ENCODE data around the gene EIF3J. TPM values are rescaled to one million over a fixed set of nuclear protein-coding genes. Genes with fewer than 3 reads are reported as not detected.

EIF3J gene
- total and polyA plus RNA-seq, 2 of the 4 experiments (the other 2 are of a cell fraction) = 51.6 to 59.9 TPM

DNA sequence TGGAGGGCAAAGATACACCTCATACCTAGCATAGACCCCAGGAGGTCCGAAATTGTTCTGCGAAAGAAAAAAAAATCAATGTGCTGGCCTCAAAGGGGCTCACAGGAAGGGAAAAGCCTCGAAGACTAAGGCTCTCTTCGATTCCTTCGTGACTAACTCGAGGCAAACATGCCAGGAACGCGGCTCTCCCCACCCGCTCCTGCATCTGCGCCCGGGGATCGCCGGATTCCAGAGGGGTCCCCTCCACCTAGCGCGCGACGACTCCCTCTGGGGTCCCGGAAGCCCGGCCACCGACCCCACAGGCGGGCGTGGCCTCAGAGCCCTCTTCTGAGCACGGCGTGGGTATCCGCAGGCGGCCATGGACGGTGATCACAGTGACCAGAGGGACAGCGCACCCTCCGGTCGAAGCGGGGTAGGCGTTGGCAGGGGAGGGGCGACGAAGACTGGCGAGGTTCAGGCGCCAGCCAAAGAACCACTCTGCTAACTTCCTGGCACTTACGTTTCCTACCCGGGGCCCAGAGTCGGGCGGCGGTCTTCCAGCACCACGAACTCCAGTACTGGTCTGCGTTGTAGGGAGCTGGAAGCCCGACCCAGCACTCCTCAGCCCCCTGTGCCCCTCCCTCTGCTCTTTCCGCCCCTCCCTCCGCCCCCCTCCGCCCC, 515 bp upstream of the EIF3J start:
- peaks cover 17% of the 10 kb centered on the region for H4K20me1 ChIP-seq (ENCODE audit: insufficient read depth, low read length)
- ChIA-PET CTCF (interaction anchor here (0.6 kb wide), 1 partner anchor 989 kb away, joined by 3 read pairs; no protein-coding TSS in a partner anchor), POLR2A (ENCODE audit: unreplicated experiment) (interaction anchor here (0.5 to 0.6 kb wide), 2 partner anchors 208 to 214 kb away, joined by 3 read pairs; no protein-coding TSS in a partner anchor)
- H3K27me3 ChIP-seq (ENCODE audit: control insufficient read depth, insufficient read depth, low read length) = no peaks in the 10 kb centered on the region
- peak overlapping the region; percentile 86; the same call in 2 of the 3 replicates for H2BK15ac ChIP-seq (ENCODE audit: low read depth, low read length)
- H3K4me3 ChIP-seq (ENCODE audit: insufficient read depth, low read depth, low read length) = peak overlapping the region; percentile 70
- peak overlapping the region; percentile 92 for H3K56ac ChIP-seq (ENCODE audit: extremely low read depth, insufficient read depth, low read length)
- H3K4ac ChIP-seq (ENCODE audit: low read depth, low read length) = peak overlapping the region; percentile 89
- peak overlapping the region; percentile 78 for H3K18ac ChIP-seq (ENCODE audit: low read depth, low read length)
- peak overlapping the region; percentile 97 for H2AFZ ChIP-seq (replicated peaks; ENCODE audit: low read length, poor library complexity)
- peak overlapping the region; percentile 60; the same call in 1 of the 2 replicates for H2BK20ac ChIP-seq (ENCODE audit: low read depth, low read length)
- intact Hi-C loops (cut with micrococcal nuclease) (loop anchor here (5.0 to 10.0 kb wide), 2 partner anchors 109 to 662 kb away; partner anchors contain the start of gene CTDSPL2), in situ Hi-C loops (cut with MboI; ENCODE audit: low sequenced_read_pairs) (no loop called here), dilution Hi-C loops (cut with HindIII; ENCODE audit: low sequenced_read_pairs, unreplicated experiment) (no loop called here)
- H3K4me2 ChIP-seq (ENCODE audit: low read depth, low read length) = peak overlapping the region; percentile 90
- H4K5ac ChIP-seq (ENCODE audit: low read depth, low read length) = peak overlapping the region; percentile 31
- H3K9ac ChIP-seq (ENCODE audit: low read depth, low read length) = peak overlapping the region; percentile 82
- H2AK9ac ChIP-seq (replicated peaks; ENCODE audit: low read depth, low read length, poor library complexity) = peak overlapping the region; percentile 95
- peak; percentile 16; the same call in 1 of the 2 replicates for TF ChIP-seq MXI1 (IDR thresholded peaks at IDR 0.05; ENCODE audit: borderline replicate concordance, low read depth, low read length)
- TF ChIP-seq RCOR1 (IDR thresholded peaks at IDR 0.05; ENCODE audit: insufficient replicate concordance, low read length) = no peak
- TF ChIP-seq, protein P1, sequence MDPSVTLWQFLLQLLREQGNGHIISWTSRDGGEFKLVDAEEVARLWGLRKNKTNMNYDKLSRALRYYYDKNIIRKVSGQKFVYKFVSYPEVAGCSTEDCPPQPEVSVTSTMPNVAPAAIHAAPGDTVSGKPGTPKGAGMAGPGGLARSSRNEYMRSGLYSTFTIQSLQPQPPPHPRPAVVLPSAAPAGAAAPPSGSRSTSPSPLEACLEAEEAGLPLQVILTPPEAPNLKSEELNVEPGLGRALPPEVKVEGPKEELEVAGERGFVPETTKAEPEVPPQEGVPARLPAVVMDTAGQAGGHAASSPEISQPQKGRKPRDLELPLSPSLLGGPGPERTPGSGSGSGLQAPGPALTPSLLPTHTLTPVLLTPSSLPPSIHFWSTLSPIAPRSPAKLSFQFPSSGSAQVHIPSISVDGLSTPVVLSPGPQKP (IDR thresholded peaks at IDR 0.05; ENCODE audit: borderline replicate concordance, low read depth, low read length) = no peak
- peak; percentile 86; the same call in 1 of the 2 replicates for TF ChIP-seq MAZ (IDR thresholded peaks at IDR 0.05; ENCODE audit: borderline replicate concordance, low read depth, low read length)
- TF ChIP-seq POLR2A (IDR thresholded peaks at IDR 0.05; ENCODE audit: low read depth, low read length) = peak; percentile 88
- no peak for TF ChIP-seq NFE2L2 (IDR thresholded peaks at IDR 0.05; ENCODE audit: low read depth, low read length)
- TF ChIP-seq, protein P2, sequence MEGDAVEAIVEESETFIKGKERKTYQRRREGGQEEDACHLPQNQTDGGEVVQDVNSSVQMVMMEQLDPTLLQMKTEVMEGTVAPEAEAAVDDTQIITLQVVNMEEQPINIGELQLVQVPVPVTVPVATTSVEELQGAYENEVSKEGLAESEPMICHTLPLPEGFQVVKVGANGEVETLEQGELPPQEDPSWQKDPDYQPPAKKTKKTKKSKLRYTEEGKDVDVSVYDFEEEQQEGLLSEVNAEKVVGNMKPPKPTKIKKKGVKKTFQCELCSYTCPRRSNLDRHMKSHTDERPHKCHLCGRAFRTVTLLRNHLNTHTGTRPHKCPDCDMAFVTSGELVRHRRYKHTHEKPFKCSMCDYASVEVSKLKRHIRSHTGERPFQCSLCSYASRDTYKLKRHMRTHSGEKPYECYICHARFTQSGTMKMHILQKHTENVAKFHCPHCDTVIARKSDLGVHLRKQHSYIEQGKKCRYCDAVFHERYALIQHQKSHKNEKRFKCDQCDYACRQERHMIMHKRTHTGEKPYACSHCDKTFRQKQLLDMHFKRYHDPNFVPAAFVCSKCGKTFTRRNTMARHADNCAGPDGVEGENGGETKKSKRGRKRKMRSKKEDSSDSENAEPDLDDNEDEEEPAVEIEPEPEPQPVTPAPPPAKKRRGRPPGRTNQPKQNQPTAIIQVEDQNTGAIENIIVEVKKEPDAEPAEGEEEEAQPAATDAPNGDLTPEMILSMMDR (conservative IDR thresholded peaks at IDR 0.05; ENCODE audit: low read depth, low read length) = peak; percentile 44
- H2BK5ac ChIP-seq (ENCODE audit: low read depth, low read length, poor library complexity, severe bottlenecking) = peak overlapping the region; percentile 95
- peak; percentile 74 for ATAC-seq (ENCODE audit: low read depth)
- peaks cover 10% of the 10 kb centered on the region for H3K4me1 ChIP-seq (ENCODE audit: control insufficient read depth, insufficient read depth, low read length)
- peak overlapping the region; percentile 87 for H3K27ac ChIP-seq (ENCODE audit: insufficient read depth, low read length)
- peak overlapping the region; percentile 95 for H3K14ac ChIP-seq (replicated peaks; ENCODE audit: low read depth, low read length)
- DNase-seq = peak; percentile 68
- peaks cover 12% of the 10 kb centered on the region; the same call in 1 of the 2 replicates for H3K9me1 ChIP-seq (ENCODE audit: insufficient read depth, low read length)
- H2AK5ac ChIP-seq (ENCODE audit: low read depth, low read length) = peak overlapping the region; percentile 85
- H4K8ac ChIP-seq (ENCODE audit: low read depth in 2 of 2, low read length in 2 of 2) = peak overlapping the region; percentile 49 to 95
- H3K36me3 ChIP-seq (ENCODE audit: control insufficient read depth, insufficient read depth, low read length) = peaks cover 9% of the 10 kb centered on the region
- H4K91ac ChIP-seq (ENCODE audit: insufficient read depth, low read depth, low read length) = peak overlapping the region; percentile 95
- no CpG with 5 or more reads among the region's 47 CpGs for WGBS, 2 experiments (ENCODE audit: extremely low coverage in 2 of 2, insufficient read length in 1 of 2)
- H3K23ac ChIP-seq (ENCODE audit: low read depth, low read length) = peak overlapping the region; percentile 94
- BruUV-seq (replicated peaks) = TSS peak; percentile 51
- H3K79me1 ChIP-seq (ENCODE audit: low read depth in 1 of 2, low read length in 2 of 2) = peaks cover 23 to 55% of the 10 kb centered on the region in 2 experiments
- H3K9me3 ChIP-seq (ENCODE audit: control insufficient read depth, insufficient read depth, low read length) = no peaks in the 10 kb centered on the region
- H2BK120ac ChIP-seq (ENCODE audit: low read depth, low read length) = peak overlapping the region; percentile 85
